Measurements from ENCODE around the gene GOT2. TPM values are rescaled to one million over a fixed set of nuclear protein-coding genes. Genes with fewer than 3 reads are reported as not detected.

The GOT2 gene
- total and polyA plus RNA-seq, 2 experiments from 2014 or later: 99.2 to 211 TPM

DNA sequence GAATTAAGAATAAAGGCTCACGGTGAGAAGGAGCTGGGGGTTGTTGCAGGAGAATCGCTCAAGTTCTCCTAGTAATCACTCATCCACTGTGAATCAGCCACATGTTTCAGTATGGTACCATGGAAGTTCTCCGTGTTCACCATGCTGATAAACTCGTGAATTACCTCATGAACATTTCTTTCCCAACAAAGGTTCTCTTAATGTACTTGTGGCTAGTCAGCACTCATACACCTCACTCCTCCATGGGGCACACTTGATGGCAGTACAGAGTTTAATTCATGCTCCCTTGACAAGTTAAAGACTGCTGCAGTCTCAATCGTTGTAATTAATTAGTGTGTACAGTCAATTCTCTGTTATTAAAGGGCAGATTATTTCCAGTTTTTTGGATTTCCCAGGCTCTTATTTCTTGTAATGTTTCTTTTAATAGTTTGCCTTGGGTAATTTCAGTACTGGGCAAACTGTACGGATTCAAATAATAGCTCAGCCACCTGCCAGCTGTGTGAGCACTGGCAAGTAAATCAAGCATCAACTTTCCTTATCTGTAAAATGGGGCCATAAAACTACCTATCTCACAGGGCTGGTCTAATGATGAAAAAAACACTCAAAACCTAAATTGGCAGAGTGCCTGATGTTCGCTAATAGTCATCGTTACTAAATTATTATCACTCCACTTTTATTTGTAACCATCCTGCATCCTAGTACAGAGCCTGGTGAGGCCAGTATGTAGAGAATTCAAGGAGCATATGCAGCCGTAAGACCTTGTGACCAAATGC, 6.1 kb downstream of the GOT2 start:
- no peak for TF ChIP-seq CTCF (IDR thresholded peaks at IDR 0.05; ENCODE audit: low read depth, low read length)
- H3K27ac ChIP-seq: no peak overlapping the region
- H3K9me3 ChIP-seq (ENCODE audit: low read depth): no peaks in the 10 kb centered on the region
- no peak overlapping the region for H3K4me3 ChIP-seq
- no peak for DNase-seq (ENCODE audit: low read depth in 1 of 2, low spot score in 1 of 2)
- H3K36me3 ChIP-seq: peaks cover 4% of the 10 kb centered on the region
- H3K27me3 ChIP-seq: no peaks in the 10 kb centered on the region
- H3K4me1 ChIP-seq (ENCODE audit: low read depth): peaks cover 19% of the 10 kb centered on the region

GRCh38 chr16:58727028-58727781, 6.9 kb downstream of the GOT2 start:
- Histone ChIP-seq H3K4me1 (ENCODE audit: low read depth) (peaks cover 15% of the 10 kb centered on the region), H3K9me3 (ENCODE audit: low read depth) (no peaks in the 10 kb centered on the region), H3K27ac (no peak overlapping the region), H3K4me3 (no peak overlapping the region), H3K27me3 (no peaks in the 10 kb centered on the region), H3K36me3 (peaks cover 12% of the 10 kb centered on the region)
- TF ChIP-seq CTCF (IDR thresholded peaks at IDR 0.05; ENCODE audit: low read depth, low read length): no peak
- no peak for DNase-seq (ENCODE audit: low read depth in 1 of 2, low spot score in 1 of 2)

- Histone ChIP-seq H3K36me3 (peaks cover 50% of the 10 kb centered on the region), H3K9me3 (ENCODE audit: low read depth) (no peaks in the 10 kb centered on the region), H3K27me3 (no peaks in the 10 kb centered on the region), H3K4me3 (no peak overlapping the region), H3K4me1 (ENCODE audit: low read depth) (no peaks in the 10 kb centered on the region), H3K27ac (no peak overlapping the region)
- TF ChIP-seq CTCF (IDR thresholded peaks at IDR 0.05; ENCODE audit: low read depth, low read length): no peak
- no peak for DNase-seq (ENCODE audit: low read depth in 1 of 2, low spot score in 1 of 2)
Measured at GRCh38 chr16:58723109-58723508, 11.0 kb downstream of the GOT2 start.

GRCh38 chr16:58717994-58718393, 16.1 kb downstream of the GOT2 start:
- no peak for TF ChIP-seq CTCF (IDR thresholded peaks at IDR 0.05; ENCODE audit: low read depth, low read length)
- peaks cover 88% of the 10 kb centered on the region for H3K36me3 ChIP-seq

GRCh38 chr16:58716468-58716867, 17.6 kb downstream of the GOT2 start:
- Histone ChIP-seq H3K27ac (no peak overlapping the region), H3K4me3 (no peak overlapping the region), H3K4me1 (ENCODE audit: low read depth) (no peaks in the 10 kb centered on the region), H3K27me3 (no peaks in the 10 kb centered on the region), H3K36me3 (peaks cover 80% of the 10 kb centered on the region), H3K9me3 (ENCODE audit: low read depth) (no peaks in the 10 kb centered on the region)
- no peak for TF ChIP-seq CTCF (IDR thresholded peaks at IDR 0.05; ENCODE audit: low read depth, low read length)
- DNase-seq (ENCODE audit: low read depth in 1 of 2, low spot score in 1 of 2): no peak

More at GRCh38 chr16:58717994-58718393, 16.1 kb downstream of the GOT2 start:
- Histone ChIP-seq H3K4me1 (ENCODE audit: low read depth) (no peaks in the 10 kb centered on the region), H3K9me3 (ENCODE audit: low read depth) (no peaks in the 10 kb centered on the region), H3K27ac (no peak overlapping the region), H3K4me3 (no peak overlapping the region), H3K27me3 (no peaks in the 10 kb centered on the region)
- no peak for DNase-seq (ENCODE audit: low read depth in 1 of 2, low spot score in 1 of 2)
